ENCODE results near the gene LBR.
"Not testable (repeated sequence)": the region's sequence is repeated elsewhere in the genome, so short reads cannot be mapped to it uniquely, and the experiment has no call there.

LBR gene

GRCh38 chr1:225388372-225388771, 39.5 kb downstream of the LBR start:
- no peak for TF ChIP-seq EZH2phosphoT487 (IDR thresholded peaks at IDR 0.05; ENCODE audit: borderline replicate concordance)
- TF ChIP-seq, protein P1, sequence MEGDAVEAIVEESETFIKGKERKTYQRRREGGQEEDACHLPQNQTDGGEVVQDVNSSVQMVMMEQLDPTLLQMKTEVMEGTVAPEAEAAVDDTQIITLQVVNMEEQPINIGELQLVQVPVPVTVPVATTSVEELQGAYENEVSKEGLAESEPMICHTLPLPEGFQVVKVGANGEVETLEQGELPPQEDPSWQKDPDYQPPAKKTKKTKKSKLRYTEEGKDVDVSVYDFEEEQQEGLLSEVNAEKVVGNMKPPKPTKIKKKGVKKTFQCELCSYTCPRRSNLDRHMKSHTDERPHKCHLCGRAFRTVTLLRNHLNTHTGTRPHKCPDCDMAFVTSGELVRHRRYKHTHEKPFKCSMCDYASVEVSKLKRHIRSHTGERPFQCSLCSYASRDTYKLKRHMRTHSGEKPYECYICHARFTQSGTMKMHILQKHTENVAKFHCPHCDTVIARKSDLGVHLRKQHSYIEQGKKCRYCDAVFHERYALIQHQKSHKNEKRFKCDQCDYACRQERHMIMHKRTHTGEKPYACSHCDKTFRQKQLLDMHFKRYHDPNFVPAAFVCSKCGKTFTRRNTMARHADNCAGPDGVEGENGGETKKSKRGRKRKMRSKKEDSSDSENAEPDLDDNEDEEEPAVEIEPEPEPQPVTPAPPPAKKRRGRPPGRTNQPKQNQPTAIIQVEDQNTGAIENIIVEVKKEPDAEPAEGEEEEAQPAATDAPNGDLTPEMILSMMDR (conservative IDR thresholded peaks at IDR 0.05; ENCODE audit: low read length) = no peak
- Histone ChIP-seq H3K36me3 (ENCODE audit: insufficient read depth, low read length) (no peaks in the 10 kb centered on the region), H3K9me3 (ENCODE audit: insufficient read depth, low read depth, low read length) (no peaks in the 10 kb centered on the region), H3F3A (ENCODE audit: low read depth) (no peaks in the 10 kb centered on the region), H3K4me3 (ENCODE audit: low read length, poor library complexity, severe bottlenecking) (no peak overlapping the region), H2AFZ (ENCODE audit: low read length) (no peak overlapping the region), H3K9ac (ENCODE audit: low read depth, low read length, poor library complexity, severe bottlenecking) (no peak overlapping the region), H3K4me1 (ENCODE audit: insufficient read depth, low read length, poor library complexity, severe bottlenecking) (no peaks in the 10 kb centered on the region), H3K9me2 (replicated peaks; ENCODE audit: low read depth, low read length) (no peaks in the 10 kb centered on the region), H3K79me2 (ENCODE audit: insufficient read depth, low read length) (no peaks in the 10 kb centered on the region), H3K27me3 (ENCODE audit: insufficient read depth, low read length, poor library complexity, severe bottlenecking) (no peaks in the 10 kb centered on the region), H3K4me2 (ENCODE audit: low read depth, low read length, poor library complexity, severe bottlenecking) (no peak overlapping the region), H4K20me1 (ENCODE audit: insufficient read depth, low read length, poor library complexity, severe bottlenecking) (no peaks in the 10 kb centered on the region)

GRCh38 chr1:225386860-225387259, 41.0 kb downstream of the LBR start:
- H3K36me3 ChIP-seq (ENCODE audit: insufficient read depth, low read length); H3K4me1 ChIP-seq (ENCODE audit: insufficient read depth, low read length, poor library complexity, severe bottlenecking); H3K4me2 ChIP-seq (ENCODE audit: low read depth, low read length, poor library complexity, severe bottlenecking); H2AFZ ChIP-seq (ENCODE audit: low read length); H3K9me3 ChIP-seq (ENCODE audit: insufficient read depth, low read depth, low read length); H3K4me3 ChIP-seq (ENCODE audit: low read length, poor library complexity, severe bottlenecking); H3K9me2 ChIP-seq (replicated peaks; ENCODE audit: low read depth, low read length); H3K79me2 ChIP-seq (ENCODE audit: insufficient read depth, low read length); H4K20me1 ChIP-seq (ENCODE audit: insufficient read depth, low read length, poor library complexity, severe bottlenecking); H3K9ac ChIP-seq (ENCODE audit: low read depth, low read length, poor library complexity, severe bottlenecking); H3F3A ChIP-seq (ENCODE audit: low read depth); H3K27me3 ChIP-seq (ENCODE audit: insufficient read depth, low read length, poor library complexity, severe bottlenecking): not testable (repeated sequence)

GRCh38 chr1:225380691-225381090, 47.1 kb downstream of the LBR start:
- Histone ChIP-seq H3K9me3 (ENCODE audit: insufficient read depth, low read depth, low read length) (no peaks in the 10 kb centered on the region), H3K79me2 (ENCODE audit: insufficient read depth, low read length) (no peaks in the 10 kb centered on the region), H4K20me1 (ENCODE audit: insufficient read depth, low read length, poor library complexity, severe bottlenecking) (no peaks in the 10 kb centered on the region), H2AFZ (ENCODE audit: low read length) (no peak overlapping the region), H3F3A (ENCODE audit: low read depth) (no peaks in the 10 kb centered on the region), H3K9me2 (replicated peaks; ENCODE audit: low read depth, low read length) (no peaks in the 10 kb centered on the region), H3K9ac (ENCODE audit: low read depth, low read length, poor library complexity, severe bottlenecking) (no peak overlapping the region), H3K4me3 (ENCODE audit: low read length, poor library complexity, severe bottlenecking) (no peak overlapping the region), H3K4me1 (ENCODE audit: insufficient read depth, low read length, poor library complexity, severe bottlenecking) (no peaks in the 10 kb centered on the region), H3K36me3 (ENCODE audit: insufficient read depth, low read length) (no peaks in the 10 kb centered on the region), H3K4me2 (ENCODE audit: low read depth, low read length, poor library complexity, severe bottlenecking) (no peak overlapping the region), H3K27me3 (ENCODE audit: insufficient read depth, low read length, poor library complexity, severe bottlenecking) (no peaks in the 10 kb centered on the region)
- TF ChIP-seq, protein P1 (conservative IDR thresholded peaks at IDR 0.05; ENCODE audit: low read length) = no peak
- no peak for TF ChIP-seq EZH2phosphoT487 (IDR thresholded peaks at IDR 0.05; ENCODE audit: borderline replicate concordance)

DNA sequence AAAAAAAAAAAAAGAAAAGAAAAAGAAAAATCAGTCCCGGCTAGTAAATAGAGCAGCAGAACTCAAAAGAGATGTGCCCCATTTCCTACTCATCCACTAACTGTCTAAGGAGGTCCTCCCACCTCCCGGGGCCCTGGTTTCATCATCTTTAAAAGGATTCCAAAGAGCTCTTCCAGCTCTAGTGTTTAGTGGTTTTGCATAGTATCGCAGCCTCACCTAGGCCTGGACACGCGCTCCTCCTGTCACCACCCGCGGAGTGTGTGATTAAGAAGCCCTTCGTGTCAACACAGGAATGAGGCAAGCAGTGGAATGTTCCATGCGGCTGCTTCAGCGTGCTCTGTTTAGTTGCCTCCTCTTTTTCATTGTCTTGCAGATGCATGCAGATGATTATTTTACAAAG, 49.0 kb downstream of the LBR start:
- no peak overlapping the region for H3K4me2 ChIP-seq (ENCODE audit: low read depth, low read length, poor library complexity, severe bottlenecking)
- no peak overlapping the region for H3K9ac ChIP-seq (ENCODE audit: low read depth, low read length, poor library complexity, severe bottlenecking)
- TF ChIP-seq EZH2phosphoT487 (IDR thresholded peaks at IDR 0.05; ENCODE audit: borderline replicate concordance) = no peak
- TF ChIP-seq, protein P1 (conservative IDR thresholded peaks at IDR 0.05; ENCODE audit: low read length) = no peak
- no peaks in the 10 kb centered on the region for H4K20me1 ChIP-seq (ENCODE audit: insufficient read depth, low read length, poor library complexity, severe bottlenecking)
- no peaks in the 10 kb centered on the region for H3F3A ChIP-seq (ENCODE audit: low read depth)
- H3K9me3 ChIP-seq (ENCODE audit: insufficient read depth, low read depth, low read length) = no peaks in the 10 kb centered on the region
- no peaks in the 10 kb centered on the region for H3K9me2 ChIP-seq (replicated peaks; ENCODE audit: low read depth, low read length)
- no peaks in the 10 kb centered on the region for H3K27me3 ChIP-seq (ENCODE audit: insufficient read depth, low read length, poor library complexity, severe bottlenecking)
- H3K4me1 ChIP-seq (ENCODE audit: insufficient read depth, low read length, poor library complexity, severe bottlenecking) = no peaks in the 10 kb centered on the region
- no peaks in the 10 kb centered on the region for H3K79me2 ChIP-seq (ENCODE audit: insufficient read depth, low read length)
- no peak overlapping the region for H2AFZ ChIP-seq (ENCODE audit: low read length)
- no peaks in the 10 kb centered on the region for H3K36me3 ChIP-seq (ENCODE audit: insufficient read depth, low read length)
- no peak overlapping the region for H3K4me3 ChIP-seq (ENCODE audit: low read length, poor library complexity, severe bottlenecking)
